Measurements from ENCODE around the gene C17orf113.
"Not testable (repeated sequence)": the region's sequence is repeated elsewhere in the genome, so short reads cannot be mapped to it uniquely, and the experiment has no call there.

C17orf113 gene

GRCh38 chr17:42041619-42042018 lies 8.8 kb downstream of the C17orf113 start:
- DNase-seq (ENCODE audit: low spot score) = no peak

GRCh38 chr17:42040818-42041217 lies 9.6 kb downstream of the C17orf113 start:
- no peak for DNase-seq (ENCODE audit: low spot score)

GRCh38 chr17:42039794-42040763 lies 10.3 kb downstream of the C17orf113 start:
- DNase-seq (ENCODE audit: low spot score) = no peak

GRCh38 chr17:42038221-42038973 lies 12.0 kb downstream of the C17orf113 start:
- DNase-seq (ENCODE audit: low spot score) = no peak

GRCh38 chr17:42034059-42034458 lies 16.3 kb downstream of the C17orf113 start:
- DNase-seq (ENCODE audit: low spot score) = no peak

- DNase-seq (ENCODE audit: low spot score) = no peak
Measured at GRCh38 chr17:42031584-42031983, 18.8 kb downstream of the C17orf113 start.

- DNase-seq (ENCODE audit: low spot score) = no peak
Measured at GRCh38 chr17:42028791-42029127, 21.6 kb downstream of the C17orf113 start.

GRCh38 chr17:42027961-42028790 lies 22.2 kb downstream of the C17orf113 start:
- peak; percentile 55 for DNase-seq (ENCODE audit: low spot score)

- no peak for DNase-seq (ENCODE audit: low spot score)
Measured at GRCh38 chr17:42027590-42027889, 22.9 kb downstream of the C17orf113 start.

GRCh38 chr17:42026857-42027589 lies 23.4 kb downstream of the C17orf113 start:
- DNase-seq (ENCODE audit: low spot score) = no peak

GRCh38 chr17:42025936-42026335 lies 24.5 kb downstream of the C17orf113 start:
- no peak for DNase-seq (ENCODE audit: low spot score)

GRCh38 chr17:42025191-42025579 lies 25.2 kb downstream of the C17orf113 start:
- no peak for DNase-seq (ENCODE audit: low spot score)

GRCh38 chr17:42023524-42024349 lies 26.7 kb downstream of the C17orf113 start:
- no peak for DNase-seq (ENCODE audit: low spot score)

- not testable (repeated sequence) for DNase-seq (ENCODE audit: low spot score)
Measured at GRCh38 chr17:42020845-42021244, 29.6 kb downstream of the C17orf113 start.

GRCh38 chr17:42019509-42020404 lies 30.6 kb downstream of the C17orf113 start, which contains the start of gene NKIRAS2:
Gene NKIRAS2, plus strand, starts transcription at chr17:42020090. Its CDS starts 1,488 bp downstream, at chr17:42021578.
- peak; percentile 88 for DNase-seq (ENCODE audit: low spot score)

- DNase-seq (ENCODE audit: low spot score) = no peak
Measured at GRCh38 chr17:42018988-42019387, 31.4 kb downstream of the C17orf113 start.

- peak; percentile 51 for DNase-seq (ENCODE audit: low spot score)
Measured at GRCh38 chr17:42018339-42018738, 32.1 kb downstream of the C17orf113 start.

GRCh38 chr17:42017866-42018200 lies 32.6 kb downstream of the C17orf113 start:
- no peak for DNase-seq (ENCODE audit: low spot score)
